NK-92 treated with Interleukin-12 subunit alpha and Interleukin-12 subunit beta, amount 100 ng/mL, for 24 hours (cell line): Measurements from ENCODE around the gene PRDM15.

Experiments used
- DNase-seq: peaks from one replicate; lab custom pipeline; 2025; lab: John Stamatoyannopoulos, UW

The PRDM15 gene

GRCh38 chr21:41886328-41886727 lies 7.2 kb upstream of the PRDM15 start:
- DNase-seq: no peak

- DNase-seq: no peak
Observed at GRCh38 chr21:41885341-41886024, 6.3 kb upstream of the PRDM15 start.

DNA sequence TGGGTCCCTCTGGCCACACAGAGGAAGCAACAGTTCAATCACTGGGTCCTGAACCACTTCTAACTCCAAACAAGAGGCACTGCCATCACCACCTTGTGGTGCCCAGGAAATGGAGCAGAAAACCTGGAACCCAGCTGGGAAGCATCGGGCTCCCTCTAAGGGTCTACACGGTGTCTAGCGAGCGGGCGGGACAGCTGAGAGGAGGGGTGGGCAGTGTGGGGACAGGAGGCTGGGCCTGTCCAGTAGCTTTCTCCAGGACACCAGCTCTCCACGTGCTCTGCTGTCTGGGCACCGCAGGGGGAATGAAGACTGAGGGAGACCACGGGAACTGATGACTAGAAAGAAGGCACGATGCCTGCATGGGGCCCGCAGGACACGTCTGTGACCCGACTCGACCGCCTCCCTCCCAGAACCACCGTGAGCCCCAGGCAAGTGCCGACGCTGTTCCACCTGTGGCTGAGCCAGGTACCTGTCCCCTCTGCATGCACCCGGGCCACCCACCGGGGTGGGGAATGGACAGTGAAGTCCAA lies 5.4 kb upstream of the PRDM15 start:
- no peak for DNase-seq

DNA sequence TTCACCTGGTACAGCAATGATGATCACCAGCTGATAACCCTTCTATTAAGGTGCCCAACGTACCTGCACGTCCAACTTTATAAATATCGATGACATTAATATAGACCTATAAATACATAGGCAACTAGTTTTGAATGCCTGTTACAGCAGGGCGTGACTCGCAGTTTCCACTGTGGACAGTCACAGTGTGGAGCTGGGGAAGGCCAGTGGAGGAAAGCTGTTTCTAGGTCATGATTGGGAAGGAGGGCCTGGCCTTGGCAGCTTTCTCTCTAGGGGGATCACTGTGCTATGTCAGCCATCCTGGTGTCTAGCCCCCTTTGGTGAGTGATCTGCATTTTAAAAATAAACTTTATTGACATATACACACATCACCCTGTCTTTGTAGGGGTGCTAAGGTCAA lies 4.4 kb upstream of the PRDM15 start:
- no peak for DNase-seq

- DNase-seq: no peak
Observed at GRCh38 chr21:41881051-41881450, 1.9 kb upstream of the PRDM15 start.

- no peak for DNase-seq
Observed at GRCh38 chr21:41880153-41880552, 1.0 kb upstream of the PRDM15 start.

GRCh38 chr21:41878831-41879189 lies 334 bp downstream of the PRDM15 start:
- DNase-seq: peak; percentile 68

DNA sequence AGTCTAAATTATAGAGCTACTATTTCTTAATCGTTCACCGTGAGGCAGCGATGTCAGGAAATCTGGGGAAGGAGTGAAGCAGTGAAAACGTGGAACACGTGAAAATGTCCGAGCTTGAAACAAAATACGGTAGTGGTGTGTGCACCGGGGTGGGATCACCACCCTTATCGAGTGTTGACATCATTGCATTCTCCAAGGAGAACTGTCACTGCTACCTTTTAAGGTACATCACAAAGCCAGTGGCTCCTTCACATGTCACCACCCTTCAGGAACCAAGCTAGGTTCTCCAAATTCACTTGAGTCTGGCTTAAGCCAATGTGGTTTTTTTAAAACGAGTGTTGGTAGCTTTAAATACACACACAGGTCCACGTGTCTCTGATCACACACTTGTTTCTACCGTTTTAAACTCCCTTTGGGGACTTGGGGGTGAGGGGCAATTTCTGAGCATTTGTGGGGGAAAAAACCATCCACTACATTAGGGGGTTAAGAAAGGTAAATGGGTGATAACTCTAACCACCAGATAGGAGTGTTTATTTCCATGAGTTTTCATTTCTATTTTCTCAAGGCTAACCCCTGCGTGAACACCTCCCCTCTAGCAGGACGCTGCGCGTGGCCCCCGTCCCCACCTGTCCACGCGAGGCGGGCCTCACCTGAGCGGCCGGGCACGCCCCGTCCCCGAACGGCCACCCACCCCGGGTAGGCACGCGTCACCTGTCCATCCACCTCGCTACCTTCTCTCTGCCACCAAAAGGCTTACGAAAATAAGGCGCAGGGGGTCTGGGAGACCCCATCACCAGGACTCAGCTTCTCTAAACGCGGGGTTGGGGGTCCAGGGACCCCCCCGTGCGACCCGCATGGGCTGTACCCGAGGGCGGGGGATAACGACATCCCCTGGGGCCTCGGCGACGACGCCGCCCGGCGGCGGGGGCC lies 978 bp downstream of the PRDM15 start:
- DNase-seq: no peak

GRCh38 chr21:41876928-41877652 lies 2.1 kb downstream of the PRDM15 start:
- DNase-seq: no peak

GRCh38 chr21:41876396-41876795 lies 2.7 kb downstream of the PRDM15 start:
- no peak for DNase-seq

DNA sequence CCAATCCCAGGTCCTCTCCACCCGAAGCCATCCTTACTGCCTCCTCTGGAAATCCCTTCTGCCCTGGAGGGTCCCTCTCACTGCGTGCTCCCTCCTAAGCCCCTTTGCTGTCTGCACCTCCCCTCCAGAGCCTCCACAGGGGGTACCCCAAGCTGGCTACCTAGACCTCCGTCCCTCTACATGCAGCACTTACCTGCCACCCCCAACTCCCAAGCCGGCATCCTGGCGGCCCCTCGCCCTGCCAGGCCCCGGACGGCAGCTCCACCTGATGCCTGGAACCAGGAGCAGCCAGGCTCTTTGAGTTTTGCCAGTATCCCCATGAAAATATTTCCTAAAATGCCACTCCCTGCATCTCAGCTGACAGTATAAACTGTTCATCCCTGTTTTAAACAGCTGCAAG lies 4.1 kb downstream of the PRDM15 start:
- DNase-seq: no peak

- no peak for DNase-seq
Observed at GRCh38 chr21:41874611-41875010, 4.5 kb downstream of the PRDM15 start.

- DNase-seq: no peak
Observed at GRCh38 chr21:41873426-41873825, 5.7 kb downstream of the PRDM15 start.

DNA sequence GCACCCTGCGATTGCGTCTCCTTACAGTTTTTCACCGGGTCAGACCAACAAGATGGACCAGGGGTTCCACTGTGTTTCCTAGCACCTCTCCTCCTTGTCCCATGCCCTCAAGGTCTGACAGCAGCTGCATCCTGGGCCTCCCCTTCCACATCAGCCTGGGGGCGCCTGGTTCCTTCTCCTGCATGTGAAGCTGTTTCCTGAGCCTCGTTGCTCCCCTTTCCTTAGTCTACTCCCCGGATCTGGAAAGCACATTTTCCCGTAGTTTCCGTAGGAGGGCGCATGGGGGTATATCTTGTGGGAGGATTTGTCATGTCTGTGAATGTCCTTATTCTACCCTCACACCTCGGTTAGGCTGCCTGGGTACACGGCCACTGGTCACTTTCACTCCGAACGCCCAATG lies 6.1 kb downstream of the PRDM15 start:
- no peak for DNase-seq

- DNase-seq: no peak
Observed at GRCh38 chr21:41871293-41872030, 7.7 kb downstream of the PRDM15 start.

DNA sequence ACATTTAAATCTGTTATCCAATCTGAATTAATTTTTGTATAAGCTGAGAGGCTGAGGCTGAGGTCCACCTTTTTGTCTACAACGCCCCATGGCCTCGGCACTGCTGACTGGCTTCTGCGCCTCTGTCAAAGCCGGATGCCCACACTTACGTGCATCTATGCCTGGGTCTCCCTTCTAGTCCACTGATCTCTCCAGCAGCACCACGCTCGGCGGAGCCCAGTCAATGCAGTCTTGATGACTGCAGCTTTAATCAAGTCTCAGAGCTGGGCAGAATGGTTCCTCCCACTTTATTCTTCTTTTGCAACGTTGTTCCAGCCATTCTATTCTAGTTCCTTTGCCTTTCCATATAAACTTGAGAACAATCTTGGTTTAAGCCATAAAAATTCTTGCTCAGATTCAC lies 9.4 kb downstream of the PRDM15 start:
- DNase-seq: no peak

DNA sequence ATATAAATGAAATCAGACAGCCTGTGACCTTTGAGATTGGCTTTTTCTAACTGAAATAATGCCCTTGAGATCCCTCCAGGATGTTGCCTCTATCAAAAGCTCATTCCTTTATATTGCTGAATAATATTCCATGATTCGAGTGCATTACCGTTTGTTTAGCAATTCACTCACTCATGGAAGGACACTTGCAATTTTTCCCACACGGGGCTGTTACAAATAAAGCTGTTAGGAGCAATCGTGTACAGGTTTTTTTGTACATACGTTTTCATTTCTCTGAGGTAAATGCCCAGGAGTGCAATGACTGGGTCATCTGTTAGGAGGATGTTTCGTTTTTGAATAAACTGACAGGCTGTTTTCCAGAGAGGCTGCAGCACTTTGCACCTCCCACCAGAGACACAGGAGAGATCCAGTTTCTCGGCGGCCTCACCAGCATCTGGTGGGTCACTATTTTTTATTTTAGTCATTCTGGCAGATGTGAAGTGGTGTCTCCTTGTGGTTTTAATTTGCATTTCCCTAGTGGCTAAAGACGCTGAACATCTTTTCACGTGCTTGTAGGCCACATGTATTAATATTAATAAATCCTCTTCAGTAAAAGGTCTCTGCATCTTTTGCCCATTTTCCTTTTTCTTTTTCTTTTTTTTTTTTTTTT lies 11.0 kb downstream of the PRDM15 start:
- no peak for DNase-seq

GRCh38 chr21:41867313-41867712 lies 11.8 kb downstream of the PRDM15 start:
- DNase-seq: no peak

DNA sequence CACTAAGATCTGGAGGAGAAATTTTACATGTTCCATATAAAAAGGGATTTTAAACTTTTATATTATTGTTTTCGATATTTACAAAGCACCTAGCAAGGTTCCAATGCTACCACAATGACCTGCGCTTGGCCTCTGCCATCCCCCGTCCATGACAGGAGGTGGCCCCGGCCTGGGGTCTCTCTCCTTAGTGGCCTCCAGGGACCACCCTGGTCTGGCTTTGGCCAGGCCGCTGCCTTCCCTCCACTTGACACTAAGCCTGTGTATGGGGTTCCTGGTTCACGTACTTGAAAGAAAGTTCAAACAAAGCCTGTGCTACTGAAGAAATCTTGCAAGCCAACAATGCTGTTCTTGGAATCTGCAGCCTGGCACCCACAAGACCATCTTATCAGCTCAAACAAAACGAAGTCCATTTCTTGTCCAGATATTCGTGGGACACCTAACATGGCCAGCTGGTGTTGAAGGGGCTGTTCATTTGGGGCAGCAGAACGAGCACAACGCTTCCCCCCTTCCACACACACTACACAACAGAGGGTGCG lies 12.8 kb downstream of the PRDM15 start:
- no peak for DNase-seq

DNA sequence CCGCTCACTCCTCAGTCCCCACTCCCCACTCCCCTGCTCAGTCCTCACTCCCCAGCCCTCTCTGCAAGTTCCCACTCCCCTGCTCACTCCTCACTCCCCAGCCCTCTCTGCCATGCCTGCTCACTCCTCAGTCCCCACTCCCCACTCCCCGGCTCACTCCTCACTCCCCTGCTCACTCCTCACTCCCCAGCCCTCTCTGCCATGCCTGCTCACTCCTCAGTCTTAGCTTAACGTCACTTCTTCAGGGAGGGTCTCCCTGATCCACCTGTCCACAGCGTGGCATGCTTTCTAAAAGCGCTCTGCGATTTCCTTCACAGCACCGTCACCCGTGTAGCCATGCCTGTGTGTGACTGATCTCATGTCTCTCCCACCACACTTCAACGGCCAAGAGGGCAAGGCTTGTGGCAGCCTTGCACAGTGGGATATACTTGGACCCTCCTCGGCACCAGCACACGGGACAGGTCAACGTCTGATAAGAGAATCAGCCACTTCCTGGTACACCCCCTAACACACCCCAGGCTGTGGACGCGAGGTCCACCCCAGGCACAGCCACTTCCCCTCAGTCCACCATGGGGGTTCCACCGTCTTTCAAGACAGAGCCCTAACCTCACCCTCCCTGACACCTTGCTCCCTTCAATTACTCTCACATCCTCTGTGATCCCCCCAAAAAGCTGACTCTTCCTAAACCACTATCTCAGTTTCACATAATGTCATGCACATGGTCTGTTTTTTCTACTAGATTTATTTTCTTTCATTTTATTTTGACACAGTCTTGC lies 14.0 kb downstream of the PRDM15 start:
- DNase-seq: no peak
